ENCODE data around the gene C3orf70.
"Not testable (repeated sequence)": the region's sequence is repeated elsewhere in the genome, so short reads cannot be mapped to it uniquely, and the experiment has no call there.

Gene C3orf70

DNA sequence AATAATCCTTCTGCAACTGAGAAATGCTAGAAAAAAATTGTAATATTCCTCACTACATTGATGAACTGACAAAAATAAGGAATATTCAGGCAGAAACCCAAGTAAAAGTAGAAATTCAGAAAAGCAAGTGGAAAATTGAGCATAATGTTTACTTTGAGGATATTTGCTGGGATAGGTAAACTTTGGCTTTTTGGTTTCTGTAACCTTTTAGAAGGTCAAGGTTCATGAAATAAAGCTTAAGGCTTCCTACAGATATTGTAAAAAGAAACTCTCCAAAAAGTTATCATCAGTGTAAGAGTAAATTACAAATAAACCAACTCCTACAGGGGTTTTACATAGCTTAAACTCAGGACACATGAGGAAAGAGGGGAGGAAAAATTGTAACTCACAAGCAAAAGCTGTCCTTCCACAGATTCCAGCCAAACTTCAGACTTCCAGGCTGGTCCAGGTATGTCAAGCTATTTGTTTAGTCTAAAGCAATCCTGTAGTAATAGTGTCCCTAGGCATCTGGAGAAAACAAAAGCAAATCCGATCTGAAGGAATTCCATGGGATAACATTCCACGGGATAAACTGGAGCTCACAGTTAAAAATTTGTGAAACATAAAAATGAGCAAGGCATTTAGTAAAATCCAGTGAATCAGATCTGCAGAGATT lies 21.1 kb downstream of the C3orf70 start:
- no peak for TF ChIP-seq Cebpa-rat (IDR thresholded peaks at IDR 0.05)
- H3K27ac ChIP-seq: no peak overlapping the region
- no peaks in the 10 kb centered on the region for H3K4me1 ChIP-seq
- H3K9me3 ChIP-seq (replicated peaks in 1 of 11): no peaks in the 10 kb centered on the region
- H3K4me3 ChIP-seq: no peak overlapping the region
- H3K4me2 ChIP-seq: no peak overlapping the region
- H3K36me3 ChIP-seq: no peaks in the 10 kb centered on the region
- H3K27me3 ChIP-seq: no peaks in the 10 kb centered on the region
- H3K9ac ChIP-seq: no peak overlapping the region
- H4K20me1 ChIP-seq: no peaks in the 10 kb centered on the region

DNA sequence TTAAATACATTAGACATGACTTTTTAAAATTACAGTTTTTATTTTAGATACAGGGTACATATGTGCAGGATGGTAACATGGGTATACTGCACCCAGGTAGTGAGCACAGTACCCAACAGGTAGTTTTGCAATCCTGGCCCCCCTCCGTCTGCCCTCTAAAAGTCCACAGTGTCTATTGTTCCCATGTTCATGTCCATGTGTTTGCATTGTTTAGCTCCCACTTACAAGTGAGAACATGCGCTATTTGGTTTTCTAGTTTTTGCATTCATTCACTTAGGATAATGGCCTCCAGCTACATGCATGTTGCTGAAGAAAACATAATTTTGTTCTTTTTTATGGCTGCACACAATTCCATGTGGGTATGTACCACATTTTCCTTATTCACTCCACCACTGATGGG lies 23.8 kb downstream of the C3orf70 start:
- Histone ChIP-seq H3K36me3 (no peaks in the 10 kb centered on the region), H3K4me3 (no peak overlapping the region), H3K27ac (no peak overlapping the region), H4K20me1 (no peaks in the 10 kb centered on the region), H3K4me2 (no peak overlapping the region), H3K9ac (no peak overlapping the region), H3K4me1 (no peaks in the 10 kb centered on the region), H3K9me3 (replicated peaks in 1 of 11) (no peaks in the 10 kb centered on the region), H3K27me3 (no peaks in the 10 kb centered on the region)
- no peak for TF ChIP-seq Cebpa-rat (IDR thresholded peaks at IDR 0.05)

DNA sequence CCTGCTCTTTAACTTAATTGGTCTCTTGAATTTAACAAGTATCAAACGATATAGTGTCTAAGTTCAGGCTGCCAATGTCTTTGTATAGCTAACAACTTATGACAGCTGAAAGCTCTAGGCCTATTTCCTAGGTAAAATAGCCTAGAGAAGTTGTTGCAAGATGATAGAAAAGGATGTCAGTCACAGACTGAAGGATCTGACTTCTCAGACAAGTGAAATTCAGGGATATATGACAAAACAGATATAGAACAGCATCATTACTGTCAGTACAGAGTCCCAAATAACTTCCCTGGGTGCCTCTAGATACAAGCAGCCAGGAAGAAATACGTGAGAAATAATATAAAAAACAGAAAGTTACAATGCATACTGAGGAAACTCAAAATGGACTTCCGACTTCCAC lies 26.7 kb downstream of the C3orf70 start:
- H4K20me1 ChIP-seq: no peaks in the 10 kb centered on the region
- TF ChIP-seq Cebpa-rat (IDR thresholded peaks at IDR 0.05): no peak
- no peaks in the 10 kb centered on the region for H3K4me1 ChIP-seq
- no peak overlapping the region for H3K4me3 ChIP-seq
- H3K27me3 ChIP-seq: no peaks in the 10 kb centered on the region
- H3K27ac ChIP-seq: no peak overlapping the region
- no peak overlapping the region for H3K4me2 ChIP-seq
- no peak overlapping the region for H3K9ac ChIP-seq
- H3K9me3 ChIP-seq (replicated peaks in 1 of 11): no peaks in the 10 kb centered on the region
- no peaks in the 10 kb centered on the region for H3K36me3 ChIP-seq

DNA sequence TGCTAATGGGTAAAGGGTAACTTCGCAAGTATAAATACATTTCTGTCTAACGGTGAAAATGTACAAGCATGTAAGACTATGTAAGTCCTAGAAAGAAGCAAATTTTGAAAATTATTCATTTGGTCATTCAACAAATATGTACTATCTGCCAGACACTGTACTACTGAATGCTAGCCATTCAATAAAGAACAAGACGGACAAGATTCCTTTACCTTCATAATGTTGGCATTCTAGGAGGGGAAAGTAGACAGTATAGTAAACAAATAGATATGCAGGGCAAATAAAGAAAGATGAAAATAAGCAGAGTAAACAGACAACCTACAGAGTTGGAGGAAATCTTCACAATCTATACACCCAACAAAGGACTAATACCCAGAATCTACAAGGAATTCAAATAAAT lies 32.7 kb downstream of the C3orf70 start:
- TF ChIP-seq Cebpa-rat (IDR thresholded peaks at IDR 0.05): no peak
- H3K4me3 ChIP-seq: no peak overlapping the region
- no peaks in the 10 kb centered on the region for H3K9me3 ChIP-seq (replicated peaks in 1 of 11)
- no peaks in the 10 kb centered on the region for H3K36me3 ChIP-seq
- no peak overlapping the region for H3K27ac ChIP-seq
- H3K9ac ChIP-seq: no peak overlapping the region
- H3K4me2 ChIP-seq: no peak overlapping the region
- H3K4me1 ChIP-seq: no peaks in the 10 kb centered on the region
- no peaks in the 10 kb centered on the region for H4K20me1 ChIP-seq
- no peaks in the 10 kb centered on the region for H3K27me3 ChIP-seq

DNA sequence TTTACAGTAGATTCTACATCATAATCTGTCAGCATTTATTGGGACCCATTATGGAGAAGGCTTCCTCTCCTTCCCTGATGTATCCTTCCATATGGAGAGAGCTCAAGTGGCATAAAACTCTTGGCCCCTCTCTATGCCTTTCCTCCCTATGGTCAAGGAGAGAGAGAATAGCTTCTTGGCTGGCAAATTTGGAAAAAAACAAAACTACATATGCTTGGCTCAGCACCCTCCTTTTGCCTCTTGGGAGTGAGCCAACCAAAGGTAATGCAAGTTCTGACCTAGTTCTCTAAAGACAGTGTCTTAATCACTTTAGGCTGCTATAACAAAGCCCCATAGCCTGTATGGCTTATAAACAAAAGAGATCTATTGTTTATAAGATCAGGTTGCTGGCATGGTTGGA lies 37.5 kb downstream of the C3orf70 start:
- Histone ChIP-seq H4K20me1 (no peaks in the 10 kb centered on the region), H3K9ac (no peak overlapping the region), H3K4me3 (no peak overlapping the region), H3K27me3 (no peaks in the 10 kb centered on the region), H3K4me2 (no peak overlapping the region), H3K4me1 (no peaks in the 10 kb centered on the region), H3K36me3 (no peaks in the 10 kb centered on the region), H3K27ac (no peak overlapping the region), H3K9me3 (replicated peaks in 1 of 11) (peaks cover 0 to 5% (median 0%) of the 10 kb centered on the region in 11 experiments; a peak in 3 of 22 replicates)
- TF ChIP-seq Cebpa-rat (IDR thresholded peaks at IDR 0.05): no peak

DNA sequence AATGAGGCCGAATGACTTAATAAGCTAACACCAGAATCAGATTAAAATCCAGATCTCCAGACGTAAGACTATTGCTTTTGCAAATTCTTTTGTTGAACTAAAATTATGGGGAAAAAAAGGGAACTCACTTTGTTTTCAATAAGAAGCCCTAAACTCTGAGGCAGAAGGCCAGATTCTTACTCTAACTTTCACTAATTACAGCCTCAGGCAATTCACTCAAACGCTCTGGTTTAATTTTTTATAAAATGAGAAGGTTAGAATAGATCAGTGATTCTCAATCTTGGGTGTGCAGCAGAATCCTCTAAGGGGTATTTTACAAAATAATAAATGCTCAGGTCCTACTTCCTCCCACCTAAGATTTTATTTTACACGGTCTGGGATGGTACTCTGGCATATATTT lies 38.1 kb downstream of the C3orf70 start:
- TF ChIP-seq Cebpa-rat (IDR thresholded peaks at IDR 0.05): no peak
- no peaks in the 10 kb centered on the region for H3K4me1 ChIP-seq
- H3K27ac ChIP-seq: no peak overlapping the region
- peaks cover 0 to 6% (median 0%) of the 10 kb centered on the region in 11 experiments; a peak in 3 of 22 replicates for H3K9me3 ChIP-seq (replicated peaks in 1 of 11)
- no peaks in the 10 kb centered on the region for H3K27me3 ChIP-seq
- H3K4me2 ChIP-seq: no peak overlapping the region
- no peak overlapping the region for H3K9ac ChIP-seq
- no peaks in the 10 kb centered on the region for H4K20me1 ChIP-seq
- no peaks in the 10 kb centered on the region for H3K36me3 ChIP-seq
- no peak overlapping the region for H3K4me3 ChIP-seq

DNA sequence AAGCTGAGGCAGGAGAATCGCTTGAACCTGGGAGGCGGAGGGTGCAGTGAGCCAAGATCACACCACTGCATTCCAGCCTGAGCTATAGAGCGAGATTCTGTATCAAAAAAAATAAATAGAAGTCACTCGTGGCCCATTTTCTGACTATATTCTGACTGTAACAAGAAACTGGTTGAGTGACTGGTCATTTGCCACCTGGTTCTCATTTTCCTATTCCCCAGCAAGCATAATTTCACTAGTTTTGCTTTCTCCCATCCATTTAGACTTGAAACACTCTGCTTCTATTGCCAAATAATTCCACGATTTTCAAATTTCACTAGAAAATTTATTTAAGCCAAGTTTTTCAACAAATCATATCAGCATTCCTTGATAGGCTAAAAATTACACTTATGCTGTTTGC lies 40.7 kb downstream of the C3orf70 start:
- H4K20me1 ChIP-seq: no peaks in the 10 kb centered on the region
- no peak overlapping the region for H3K4me2 ChIP-seq
- no peak overlapping the region for H3K27ac ChIP-seq
- no peak for TF ChIP-seq Cebpa-rat (IDR thresholded peaks at IDR 0.05)
- no peak overlapping the region for H3K9ac ChIP-seq
- H3K4me3 ChIP-seq: no peak overlapping the region
- no peaks in the 10 kb centered on the region for H3K4me1 ChIP-seq
- H3K27me3 ChIP-seq: no peaks in the 10 kb centered on the region
- peaks cover 0 to 6% (median 0%) of the 10 kb centered on the region in 11 experiments; a peak in 3 of 22 replicates for H3K9me3 ChIP-seq (replicated peaks in 1 of 11)
- H3K36me3 ChIP-seq: no peaks in the 10 kb centered on the region

DNA sequence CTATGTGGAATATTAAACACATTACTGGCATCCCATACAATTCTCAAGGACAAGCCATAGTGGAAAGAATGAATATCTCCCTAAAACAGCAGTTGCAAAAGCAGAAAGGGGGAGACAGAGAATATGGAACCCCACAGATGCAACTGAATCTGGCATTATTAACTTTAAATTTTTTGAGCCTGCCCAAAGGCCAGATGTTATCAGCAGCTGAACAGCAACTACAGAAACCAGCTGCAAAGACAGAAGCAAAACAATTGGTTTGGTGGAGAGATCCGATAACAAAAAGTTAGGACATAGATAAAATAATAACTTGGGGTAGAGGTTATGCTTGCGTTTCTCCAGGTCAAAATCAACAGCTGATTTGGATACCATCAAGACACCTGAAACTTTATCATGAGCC lies 43.8 kb downstream of the C3orf70 start:
- H3K9ac ChIP-seq, H3K4me2 ChIP-seq, H3K27ac ChIP-seq, H3K36me3 ChIP-seq, H3K4me3 ChIP-seq, H3K27me3 ChIP-seq, H3K4me1 ChIP-seq, H4K20me1 ChIP-seq: not testable (repeated sequence)
- peaks cover 17 to 26% (median 21%) of the 10 kb centered on the region in 11 experiments for H3K9me3 ChIP-seq (replicated peaks in 1 of 11)

DNA sequence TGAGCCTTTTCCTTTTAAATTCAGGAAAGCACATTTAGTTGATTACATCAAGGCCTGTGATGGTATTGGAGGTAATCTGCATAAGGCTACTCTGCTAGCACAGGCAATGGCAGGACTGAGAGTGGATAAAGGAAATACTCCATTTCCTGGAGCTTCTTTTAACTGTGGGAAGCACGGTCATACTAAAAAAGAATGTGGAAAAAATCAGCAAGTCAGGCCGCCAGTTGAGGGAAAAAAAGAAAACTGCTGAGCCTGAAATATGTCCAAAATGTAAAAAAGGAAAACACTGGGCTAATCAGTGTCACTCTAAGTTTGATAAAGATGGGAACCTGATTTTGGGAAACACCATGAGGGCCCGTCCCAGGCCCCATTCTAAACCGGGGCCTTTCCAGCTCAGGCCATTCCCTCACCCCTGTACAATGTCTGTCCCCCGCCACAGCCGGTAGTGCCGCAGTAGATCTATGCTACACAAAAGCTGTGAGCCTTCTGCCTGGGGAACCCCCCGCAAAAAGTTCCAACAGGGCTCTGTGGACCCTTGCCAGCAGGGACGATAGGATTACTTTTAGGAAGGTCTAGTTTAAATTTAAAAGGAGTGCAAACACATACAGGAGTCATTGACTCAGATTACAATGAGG lies 46.5 kb downstream of the C3orf70 start:
- not testable (repeated sequence) for H3K4me1 ChIP-seq, H3K27ac ChIP-seq, H3K9ac ChIP-seq, H4K20me1 ChIP-seq, H3K4me2 ChIP-seq, H3K36me3 ChIP-seq, H3K27me3 ChIP-seq, H3K4me3 ChIP-seq
- peaks cover 41 to 52% (median 45%) of the 10 kb centered on the region in 11 experiments for H3K9me3 ChIP-seq (replicated peaks in 1 of 11)

DNA sequence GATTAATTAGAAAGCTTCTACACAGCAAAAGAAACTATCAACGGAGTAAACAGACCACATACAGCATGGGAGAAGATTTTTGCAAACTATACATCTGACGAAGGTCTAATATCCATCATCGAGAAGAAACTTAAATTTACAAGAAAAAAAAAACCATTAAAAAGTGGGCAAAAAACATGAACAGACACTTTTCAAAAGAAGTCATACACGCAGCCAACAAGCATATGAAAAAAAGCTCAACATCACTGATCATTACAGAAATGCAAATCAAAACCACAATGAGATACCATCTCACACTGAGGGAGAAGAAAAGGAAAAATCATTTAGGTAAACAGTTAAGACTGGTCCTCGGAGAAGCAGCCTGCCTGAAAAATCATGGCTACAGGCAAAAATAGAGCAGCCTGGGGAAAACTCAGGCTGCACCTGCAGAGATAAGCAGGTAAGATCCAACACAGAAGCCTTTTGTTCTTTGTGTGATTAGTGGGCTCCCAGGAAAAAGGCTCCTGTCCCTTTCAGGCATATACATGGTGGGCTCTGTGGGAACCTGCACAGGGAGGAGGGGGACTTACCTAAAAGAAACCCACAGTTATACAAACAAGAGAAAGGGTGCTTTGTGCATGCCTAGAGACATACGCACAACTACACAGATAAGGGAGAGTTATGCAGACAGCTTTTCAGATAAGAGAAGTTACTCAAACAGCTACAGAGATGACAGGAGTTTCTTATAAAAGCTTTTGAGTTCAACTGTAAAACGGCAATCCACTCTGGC lies 49.3 kb downstream of the C3orf70 start:
- Histone ChIP-seq H3K9ac (no peak overlapping the region), H3K9me3 (replicated peaks in 1 of 11) (peaks cover 41 to 75% (median 45%) of the 10 kb centered on the region in 11 experiments), H3K4me2 (no peak overlapping the region), H3K36me3 (no peaks in the 10 kb centered on the region), H4K20me1 (no peaks in the 10 kb centered on the region), H3K4me1 (no peaks in the 10 kb centered on the region), H3K4me3 (no peak overlapping the region), H3K27ac (no peak overlapping the region), H3K27me3 (no peaks in the 10 kb centered on the region)
- TF ChIP-seq Cebpa-rat (IDR thresholded peaks at IDR 0.05): no peak
